CD14-positive monocyte (primary cell): ENCODE data around the gene VARS1. TPM values are rescaled to one million over a fixed set of nuclear protein-coding genes. Genes with fewer than 3 reads are reported as not detected.
A peak's percentile ranks its signal among the peaks of the same experiment; 100 is the strongest.
"Not testable (repeated sequence)": the region's sequence is repeated elsewhere in the genome, so short reads cannot be mapped to it uniquely, and the experiment has no call there.

ENCODE experiments used
- DNase-seq, 3 donors: peaks; one replicate each; pipeline ENCODE4 v3.0.0-alpha.2; 2011 to 2022
- H2AFZ ChIP-seq: 2 replicates; pipeline ENCODE4 v1.6.0; 2012; ENCODE audit warnings: mild to moderate bottlenecking, low read depth, low read length, inconsistent platforms; ENCODE audit not compliant: insufficient read depth, poor library complexity, severe bottlenecking
- H3K27ac ChIP-seq, 2 donors: 1 replicate in 1 of 2; 2 replicates in 1 of 2; pipeline ENCODE4 v1.5.1; 2012 to 2013; ENCODE audit warnings: low read length in 2 of 2, control low read depth in 1 of 2, inconsistent platforms in 1 of 2, low read depth in 1 of 2, mild to moderate bottlenecking in 1 of 2
- H3K27me3 ChIP-seq, 2 donors: one replicate each; pipeline versions ENCODE4 v1.6.0 to v1.6.1; 2011 to 2013; ENCODE audit warnings: low read length in 2 of 2; ENCODE audit not compliant: control insufficient read depth in 2 of 2, insufficient read depth in 2 of 2
- H3K36me3 ChIP-seq, 2 donors: replicated peaks in 1 of 2; 1 replicate in 1 of 2; 2 replicates in 1 of 2; pipeline versions ENCODE4 v1.5.1 to v1.6.1; 2012 to 2013; ENCODE audit warnings: low read length in 2 of 2, control low read depth in 1 of 2, inconsistent platforms in 1 of 2, mild to moderate bottlenecking in 1 of 2; ENCODE audit not compliant: insufficient read depth in 2 of 2, control insufficient read depth in 1 of 2
- H3K4me1 ChIP-seq, 2 donors: 1 replicate in 1 of 2; 2 replicates in 1 of 2; pipeline versions ENCODE4 v1.5.1 to v1.6.1; 2012 to 2013; ENCODE audit warnings: low read length in 2 of 2, control low read depth in 1 of 2, inconsistent platforms in 1 of 2, mild to moderate bottlenecking in 1 of 2, moderate library complexity in 1 of 2; ENCODE audit not compliant: insufficient read depth in 2 of 2, control insufficient read depth in 1 of 2
- H3K4me2 ChIP-seq: replicated peaks from 2 replicates; pipeline ENCODE3; 2012; ENCODE audit warnings: low read length, moderate library complexity, mild to moderate bottlenecking; ENCODE audit not compliant: poor library complexity, severe bottlenecking; ENCODE audit errors: extremely low read depth
- H3K4me3 ChIP-seq, 3 experiments: fragments of 200-600 bp in 1 of 3; sonication (generic) in 1 of 3; replicated peaks in 1 of 3; 1 replicate in 2 of 3; 2 replicates in 1 of 3; pipeline ENCODE4 v1.5.1; 2011 to 2013; ENCODE audit warnings: low read length in 3 of 3, mild to moderate bottlenecking in 3 of 3, control low read depth in 2 of 3, low read depth in 2 of 3, inconsistent platforms in 1 of 3, moderate library complexity in 1 of 3
- H3K79me2 ChIP-seq: 2 replicates; pipeline ENCODE4 v1.6.0; 2012; ENCODE audit warnings: mild to moderate bottlenecking, control low read depth, inconsistent platforms, low read length, moderate library complexity; ENCODE audit not compliant: insufficient read depth
- H3K9ac ChIP-seq: 2 replicates; pipeline ENCODE4 v1.6.0; 2017; ENCODE audit warnings: low read length, mild to moderate bottlenecking; ENCODE audit not compliant: insufficient read depth, poor library complexity, severe bottlenecking
- H3K9me3 ChIP-seq, 2 donors: replicated peaks in 1 of 2; 1 replicate in 1 of 2; 2 replicates in 1 of 2; pipeline versions ENCODE4 v1.5.1 to v1.6.1; 2012 to 2013; ENCODE audit warnings: low read length in 2 of 2, control low read depth in 1 of 2; ENCODE audit not compliant: control insufficient read depth in 1 of 2, insufficient read depth in 1 of 2
- H4K20me1 ChIP-seq: 2 replicates; pipeline ENCODE4 v1.6.0; 2012; ENCODE audit warnings: mild to moderate bottlenecking, low read length, control low read depth, moderate library complexity; ENCODE audit not compliant: insufficient read depth
- H3K27ac Mint-ChIP-seq, 7 donors: one replicate each; pipeline ENCODE4 v1.8.0; 2020; ENCODE audit warnings: mild to moderate bottlenecking in 7 of 7, mixed read lengths in 7 of 7, moderate library complexity in 6 of 7, inconsistent platforms in 2 of 7
- H3K27me3 Mint-ChIP-seq, 3 donors: one replicate each; pipeline ENCODE4 v1.8.0; 2021 to 2022; ENCODE audit warnings: low read depth in 3 of 3, mild to moderate bottlenecking in 3 of 3, mixed read lengths in 3 of 3, moderate library complexity in 3 of 3, inconsistent platforms in 1 of 3
- H3K36me3 Mint-ChIP-seq, 2 donors: one replicate each; pipeline ENCODE4 v1.8.0; 2020; ENCODE audit warnings: mixed read lengths in 2 of 2, inconsistent platforms in 1 of 2, mild to moderate bottlenecking in 1 of 2
- H3K4me1 Mint-ChIP-seq: one replicate; pipeline ENCODE4 v1.8.0; 2020; ENCODE audit warnings: mild to moderate bottlenecking, mixed read lengths
- H3K4me3 Mint-ChIP-seq, 2 donors: one replicate each; pipeline ENCODE4 v1.8.0; 2020; ENCODE audit warnings: mild to moderate bottlenecking in 2 of 2, mixed read lengths in 2 of 2, moderate library complexity in 1 of 2
- H3K9me3 Mint-ChIP-seq, 7 donors: one replicate each; pipeline ENCODE4 v1.8.0; 2020 to 2022; ENCODE audit warnings: mixed read lengths in 7 of 7, mild to moderate bottlenecking in 6 of 7, moderate library complexity in 6 of 7, inconsistent platforms in 2 of 7
- WGBS: methylation state at CpG from one replicate; pipeline ENCODE4 v1.1.5; 2013; ENCODE audit warnings: missing lambda C conversion rate; ENCODE audit not compliant: insufficient coverage; 5-methylcytosine and 5-hydroxymethylcytosine counted together
- intact Hi-C, 2 donors: fragments of 100-400 bp; cut with micrococcal nuclease; formaldehyde crosslinking; loops; one replicate each; pipeline versions ENCODE4 v1.15.0 to v1.15.1; 2023
- polyA plus RNA-seq, 3 donors: library from polyadenylated mRNA; depleted of rRNA in 1 of 3; unstranded in 2 of 3; stranded (reverse) in 1 of 3; fragments of 300-500 nt in 2 of 3; fragments of >200 nt in 1 of 3; fragmentation: Illumina TruSeq in 2 of 3; gene quantifications; 1 replicate in 2 of 3; 2 replicates in 1 of 3; pipeline ENCODE4 v1.2.3, GENCODE V29; 2012 to 2021
- TF ChIP-seq, protein P1 (sequence below): fragments of 200-600 bp; IDR thresholded peaks from one replicate; pipeline ENCODE4 v1.8.0; 2022; ENCODE audit warnings: antibody characterized with exemption, mild to moderate bottlenecking

The VARS1 gene
- polyA plus RNA-seq, 3 donors: 22.2 to 28.9 (median 27.3) TPM

DNA sequence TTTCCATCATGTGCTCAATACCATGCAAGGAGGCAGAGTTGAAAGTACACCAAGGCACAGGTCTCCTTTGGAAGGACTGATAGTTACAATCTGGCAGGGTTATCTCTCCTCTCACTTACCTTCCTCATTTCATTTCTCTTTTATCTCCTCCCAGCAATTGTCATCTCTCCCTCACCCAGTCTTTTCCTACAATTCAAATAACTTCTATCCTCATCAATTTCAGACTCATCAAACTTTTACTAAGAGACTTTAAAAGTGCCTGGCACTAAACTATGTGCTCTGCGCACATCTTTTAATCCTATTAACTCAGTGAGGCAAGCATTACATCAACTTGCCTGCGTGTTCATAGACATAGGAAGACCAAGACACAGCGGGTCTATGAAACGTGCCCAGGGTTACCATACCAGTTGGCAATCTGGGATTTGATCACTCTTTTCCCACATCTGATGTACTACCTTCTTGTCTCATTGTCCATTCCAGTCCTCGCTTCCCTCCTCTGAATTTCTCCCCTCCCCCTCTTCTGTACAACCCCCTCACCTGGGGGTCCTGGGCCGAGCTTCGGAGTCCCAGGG, 1.2 kb downstream of the VARS1 start:
- Mint-ChIP-seq H3K9me3 (no peaks in the 10 kb centered on the region), H3K4me1 (peaks cover 28% of the 10 kb centered on the region), H3K27me3 (no peaks in the 10 kb centered on the region), H3K27ac (peak overlapping the region in 6 of 7 donors; percentile 6 to 97 (median 44)), H3K4me3 (peak overlapping the region; percentile 99), H3K36me3 (peaks cover 17 to 34% of the 10 kb centered on the region in 2 donors)
- DNase-seq: no peak
- H3K27ac ChIP-seq: peak overlapping the region in 1 of 2 donors; percentile 95
- H4K20me1 ChIP-seq: no peaks in the 10 kb centered on the region
- peak overlapping the region; percentile 94 for H3K9ac ChIP-seq
- peak overlapping the region; percentile 61 to 98 (median 66) for H3K4me3 ChIP-seq
- no peaks in the 10 kb centered on the region for H3K9me3 ChIP-seq
- intact Hi-C loops: loop anchor here (2.0 to 10.0 kb wide), 3 partner anchors 26 to 60 kb away; partner anchors contain the start of gene CLIC1 (in 1 of the 2)
- H3K4me1 ChIP-seq: peaks cover 24 to 35% of the 10 kb centered on the region in 2 donors
- WGBS: 31% methylated on average over 6 of the region's 7 CpGs
- H3K79me2 ChIP-seq: peaks cover 23% of the 10 kb centered on the region
- H3K4me2 ChIP-seq: peak overlapping the region; percentile 96
- TF ChIP-seq, protein P1, sequence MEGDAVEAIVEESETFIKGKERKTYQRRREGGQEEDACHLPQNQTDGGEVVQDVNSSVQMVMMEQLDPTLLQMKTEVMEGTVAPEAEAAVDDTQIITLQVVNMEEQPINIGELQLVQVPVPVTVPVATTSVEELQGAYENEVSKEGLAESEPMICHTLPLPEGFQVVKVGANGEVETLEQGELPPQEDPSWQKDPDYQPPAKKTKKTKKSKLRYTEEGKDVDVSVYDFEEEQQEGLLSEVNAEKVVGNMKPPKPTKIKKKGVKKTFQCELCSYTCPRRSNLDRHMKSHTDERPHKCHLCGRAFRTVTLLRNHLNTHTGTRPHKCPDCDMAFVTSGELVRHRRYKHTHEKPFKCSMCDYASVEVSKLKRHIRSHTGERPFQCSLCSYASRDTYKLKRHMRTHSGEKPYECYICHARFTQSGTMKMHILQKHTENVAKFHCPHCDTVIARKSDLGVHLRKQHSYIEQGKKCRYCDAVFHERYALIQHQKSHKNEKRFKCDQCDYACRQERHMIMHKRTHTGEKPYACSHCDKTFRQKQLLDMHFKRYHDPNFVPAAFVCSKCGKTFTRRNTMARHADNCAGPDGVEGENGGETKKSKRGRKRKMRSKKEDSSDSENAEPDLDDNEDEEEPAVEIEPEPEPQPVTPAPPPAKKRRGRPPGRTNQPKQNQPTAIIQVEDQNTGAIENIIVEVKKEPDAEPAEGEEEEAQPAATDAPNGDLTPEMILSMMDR: no peak
- H3K27me3 ChIP-seq: no peaks in the 10 kb centered on the region
- peaks cover 9 to 25% of the 10 kb centered on the region in 2 donors for H3K36me3 ChIP-seq
- H2AFZ ChIP-seq: peak overlapping the region; percentile 98

GRCh38 chr6:31793927-31794245, 1.7 kb downstream of the VARS1 start:
- 92% methylated on average over 2 of the region's 6 CpGs for WGBS
- not testable (repeated sequence) for H2AFZ ChIP-seq, H3K9ac ChIP-seq, DNase-seq, H3K27me3 Mint-ChIP-seq, H3K9me3 ChIP-seq, H3K4me3 Mint-ChIP-seq, H3K27ac Mint-ChIP-seq, H3K9me3 Mint-ChIP-seq, H3K27me3 ChIP-seq, H4K20me1 ChIP-seq
- Mint-ChIP-seq H3K36me3 (peaks cover 17 to 37% of the 10 kb centered on the region in 2 donors), H3K4me1 (peaks cover 28% of the 10 kb centered on the region)
- peaks cover 23% of the 10 kb centered on the region for H3K79me2 ChIP-seq
- H3K4me3 ChIP-seq: peak overlapping the region in 1 of 3 experiments; percentile 98
- peaks cover 24 to 35% of the 10 kb centered on the region in 2 donors for H3K4me1 ChIP-seq
- peaks cover 12 to 25% of the 10 kb centered on the region in 2 donors for H3K36me3 ChIP-seq
- peak overlapping the region; percentile 96 for H3K4me2 ChIP-seq
- peak overlapping the region in 1 of 2 donors; percentile 95 for H3K27ac ChIP-seq
- intact Hi-C loops: loop anchor here (2.0 to 10.0 kb wide), 3 partner anchors 25 to 59 kb away; partner anchors contain the start of gene CLIC1 (in 1 of the 2)
